Tibial nerve (tissue), 4 donors: ENCODE measurements around the gene RGS16. TPM values are rescaled to one million over a fixed set of nuclear protein-coding genes. Genes with fewer than 3 reads are reported as not detected.

Source experiments
- DNase-seq, 2 donors: peaks; one replicate each; pipeline ENCODE4 v3.0.0-alpha.2; 2019; ENCODE audit warnings: low spot score in 2 of 2
- H3K27ac ChIP-seq, 4 donors: fragments of 200-600 bp; sonication (generic) in 3 of 4; one replicate each; pipeline ENCODE4 v1.5.1; 2017 to 2019; ENCODE audit warnings: mild to moderate bottlenecking in 1 of 4
- H3K27me3 ChIP-seq, 2 donors: fragments of 200-600 bp; sonication (generic) in 1 of 2; one replicate each; pipeline versions ENCODE4 v1.5.1 to v1.6.0; 2017 to 2019
- H3K36me3 ChIP-seq, 3 donors: fragments of 200-600 bp; sonication (generic); one replicate each; pipeline ENCODE4 v1.5.1; 2018 to 2019
- H3K4me1 ChIP-seq, 4 donors: fragments of 200-600 bp; sonication (generic) in 3 of 4; one replicate each; pipeline ENCODE4 v1.5.1; 2017 to 2019
- H3K4me3 ChIP-seq, 4 donors: fragments of 200-600 bp; sonication (generic) in 3 of 4; one replicate each; pipeline ENCODE4 v1.5.1; 2017 to 2019; ENCODE audit warnings: mild to moderate bottlenecking in 1 of 4, moderate library complexity in 1 of 4
- H3K9me3 ChIP-seq, 4 donors: fragments of 200-600 bp; sonication (generic) in 3 of 4; one replicate each; pipeline ENCODE4 v1.5.1; 2017 to 2019
- EP300 ChIP-seq, 2 donors: sonication (generic); formaldehyde crosslinking; IDR thresholded peaks; one replicate each; pipeline ENCODE4 v1.6.1; 2017; ENCODE audit warnings: antibody characterized with exemption in 2 of 2, mild to moderate bottlenecking in 1 of 2
- POLR2A ChIP-seq, 2 donors: fragments of 450-650 bp; IDR thresholded peaks; one replicate each; pipeline ENCODE4 v1.6.1; 2017; ENCODE audit warnings: antibody characterized with exemption in 2 of 2, mild to moderate bottlenecking in 2 of 2, moderate library complexity in 2 of 2
- WGBS, 2 donors: methylation state at CpG; one replicate each; pipeline ENCODE4 v1.1.5; 2018; 5-methylcytosine and 5-hydroxymethylcytosine counted together
- total RNA-seq, 4 donors: library from RNA; depleted of rRNA; stranded (reverse); fragments of >200 nt; gene quantifications; one replicate each; pipeline ENCODE4 v1.1.0, GENCODE V29; 2016
- TF ChIP-seq, protein P1 (sequence below), 5 experiments: fragments of 200-600 bp in 3 of 5; fragments of 450-650 bp in 2 of 5; sonication (generic) in 3 of 5; IDR thresholded peaks; one replicate each; pipeline ENCODE4 v1.5.1; 2016 to 2019; ENCODE audit warnings: antibody characterized with exemption in 5 of 5, mild to moderate bottlenecking in 3 of 5, moderate library complexity in 2 of 5

Gene RGS16
- total RNA-seq, 4 donors from 2014 or later = 0.78 to 2.1 (median 1.2) TPM

DNA sequence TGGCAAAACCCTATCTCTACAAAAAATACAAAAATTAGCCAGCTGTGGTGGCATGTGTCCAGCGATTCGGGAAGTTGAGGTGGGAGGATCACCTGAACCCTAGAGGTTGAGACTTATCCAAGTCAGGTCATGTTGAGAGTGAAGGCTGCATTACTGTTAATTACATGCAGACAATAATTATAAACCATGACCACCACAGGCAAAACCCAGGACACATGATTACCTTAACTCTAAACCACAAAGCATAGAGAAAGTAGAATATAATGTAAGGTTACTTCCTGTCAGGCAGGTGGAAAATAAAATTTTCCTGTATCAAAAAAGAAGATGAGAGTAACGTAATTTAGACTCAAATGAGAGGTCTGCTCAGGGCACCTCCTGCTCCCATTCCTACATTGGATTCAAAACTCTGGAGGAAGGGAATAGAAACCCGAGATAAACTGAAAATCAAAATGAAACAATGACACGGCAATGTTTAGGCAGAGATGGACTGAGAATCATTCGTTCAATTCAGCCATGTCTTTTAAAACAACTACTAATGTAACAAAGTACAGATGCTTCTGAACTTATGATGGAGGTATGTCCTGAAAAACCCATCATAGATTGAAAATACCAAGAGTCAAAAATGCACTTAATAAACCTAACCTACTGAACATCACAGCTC lies 46.6 kb upstream of the RGS16 start:
- Histone ChIP-seq H3K27me3 (no peaks in the 10 kb centered on the region), H3K36me3 (no peaks in the 10 kb centered on the region), H3K4me1 (no peaks in the 10 kb centered on the region), H3K4me3 (no peak overlapping the region), H3K9me3 (no peaks in the 10 kb centered on the region), H3K27ac (no peak overlapping the region)
- WGBS, 2 donors = 82 to 85% methylated on average over 6 of the region's 6 CpGs
- TF ChIP-seq POLR2A (IDR thresholded peaks at IDR 0.05) (no peak), EP300 (IDR thresholded peaks at IDR 0.05) (no peak)
- TF ChIP-seq, protein P1, sequence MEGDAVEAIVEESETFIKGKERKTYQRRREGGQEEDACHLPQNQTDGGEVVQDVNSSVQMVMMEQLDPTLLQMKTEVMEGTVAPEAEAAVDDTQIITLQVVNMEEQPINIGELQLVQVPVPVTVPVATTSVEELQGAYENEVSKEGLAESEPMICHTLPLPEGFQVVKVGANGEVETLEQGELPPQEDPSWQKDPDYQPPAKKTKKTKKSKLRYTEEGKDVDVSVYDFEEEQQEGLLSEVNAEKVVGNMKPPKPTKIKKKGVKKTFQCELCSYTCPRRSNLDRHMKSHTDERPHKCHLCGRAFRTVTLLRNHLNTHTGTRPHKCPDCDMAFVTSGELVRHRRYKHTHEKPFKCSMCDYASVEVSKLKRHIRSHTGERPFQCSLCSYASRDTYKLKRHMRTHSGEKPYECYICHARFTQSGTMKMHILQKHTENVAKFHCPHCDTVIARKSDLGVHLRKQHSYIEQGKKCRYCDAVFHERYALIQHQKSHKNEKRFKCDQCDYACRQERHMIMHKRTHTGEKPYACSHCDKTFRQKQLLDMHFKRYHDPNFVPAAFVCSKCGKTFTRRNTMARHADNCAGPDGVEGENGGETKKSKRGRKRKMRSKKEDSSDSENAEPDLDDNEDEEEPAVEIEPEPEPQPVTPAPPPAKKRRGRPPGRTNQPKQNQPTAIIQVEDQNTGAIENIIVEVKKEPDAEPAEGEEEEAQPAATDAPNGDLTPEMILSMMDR (IDR thresholded peaks at IDR 0.05) = no peak
- DNase-seq = no peak

GRCh38 chr1:182649041-182649440 lies 44.9 kb upstream of the RGS16 start:
- Histone ChIP-seq H3K27me3 (no peaks in the 10 kb centered on the region), H3K9me3 (no peaks in the 10 kb centered on the region), H3K4me1 (no peaks in the 10 kb centered on the region), H3K27ac (no peak overlapping the region), H3K4me3 (no peak overlapping the region), H3K36me3 (no peaks in the 10 kb centered on the region)
- TF ChIP-seq POLR2A (IDR thresholded peaks at IDR 0.05) (no peak), EP300 (IDR thresholded peaks at IDR 0.05) (no peak)
- TF ChIP-seq, protein P1 (IDR thresholded peaks at IDR 0.05) = no peak
- 89 to 91% methylated on average over 7 of the region's 7 CpGs for WGBS, 2 donors
- DNase-seq = no peak

DNA sequence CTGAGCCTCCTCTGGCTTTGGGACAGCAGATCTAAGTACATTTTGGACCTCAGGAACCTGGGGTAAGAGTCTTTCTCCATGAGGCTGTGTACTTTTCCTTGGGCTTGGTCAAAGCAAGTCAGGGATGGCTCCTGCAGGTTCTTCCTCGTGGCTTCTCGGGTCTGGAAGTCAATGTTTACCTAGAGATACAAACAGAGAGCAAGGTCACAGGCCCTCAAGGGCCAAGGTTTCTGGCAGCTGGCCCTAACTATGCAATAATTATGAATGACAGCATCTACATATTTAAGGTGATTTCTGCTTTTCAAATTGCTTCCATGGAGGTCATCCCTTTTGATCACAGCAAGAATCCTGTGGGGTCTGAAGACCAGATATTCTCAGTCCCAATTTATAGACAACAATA lies 42.5 kb upstream of the RGS16 start:
- 39 to 45% methylated on average over 2 of the region's 2 CpGs for WGBS, 2 donors

DNA sequence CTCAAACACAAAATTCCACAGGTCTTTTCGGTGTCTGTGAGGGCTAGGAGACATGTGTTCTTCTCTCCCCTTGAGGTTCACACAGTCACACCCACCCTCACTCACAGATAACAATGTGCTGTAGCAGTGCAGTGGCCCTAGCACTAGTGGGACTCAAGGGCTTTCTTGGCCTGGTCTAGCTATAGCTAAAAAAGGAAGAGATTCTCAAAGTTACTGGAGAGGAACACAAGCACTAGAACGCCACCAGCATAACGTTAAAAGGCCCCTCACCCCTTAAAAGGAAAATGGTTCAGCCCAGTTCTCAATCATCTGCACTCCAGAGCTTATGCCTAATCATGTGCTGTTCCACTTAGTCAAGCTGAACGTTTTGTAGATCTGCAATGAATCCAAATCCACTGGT lies 40.7 kb upstream of the RGS16 start:
- TF ChIP-seq EP300 (IDR thresholded peaks at IDR 0.05) (no peak), POLR2A (IDR thresholded peaks at IDR 0.05) (no peak)
- TF ChIP-seq, protein P1 (IDR thresholded peaks at IDR 0.05) = no peak
- Histone ChIP-seq H3K4me1 (no peaks in the 10 kb centered on the region), H3K36me3 (no peaks in the 10 kb centered on the region), H3K27ac (no peak overlapping the region), H3K4me3 (no peak overlapping the region), H3K27me3 (no peaks in the 10 kb centered on the region), H3K9me3 (no peaks in the 10 kb centered on the region)
- WGBS, 2 donors = 65 to 69% methylated on average over 4 of the region's 4 CpGs
- DNase-seq = no peak

More for the DNA sequence above, 42.5 kb upstream of the RGS16 start:
- TF ChIP-seq, protein P1 (IDR thresholded peaks at IDR 0.05) = no peak
- no peak for TF ChIP-seq EP300 (IDR thresholded peaks at IDR 0.05)
- TF ChIP-seq POLR2A (IDR thresholded peaks at IDR 0.05) = no peak
- Histone ChIP-seq H3K27me3 (no peaks in the 10 kb centered on the region), H3K36me3 (no peaks in the 10 kb centered on the region), H3K27ac (no peak overlapping the region), H3K4me1 (no peaks in the 10 kb centered on the region), H3K9me3 (no peaks in the 10 kb centered on the region), H3K4me3 (no peak overlapping the region)
- DNase-seq = no peak

- no peaks in the 10 kb centered on the region for H3K9me3 ChIP-seq
- no peaks in the 10 kb centered on the region for H3K4me1 ChIP-seq
- H3K27ac ChIP-seq = no peak overlapping the region
- WGBS, 2 donors = 88 to 92% methylated on average over 3 of the region's 3 CpGs
- no peak for DNase-seq
- H3K4me3 ChIP-seq = no peak overlapping the region
- H3K36me3 ChIP-seq = no peaks in the 10 kb centered on the region
- TF ChIP-seq, protein P1 (IDR thresholded peaks at IDR 0.05) = no peak
- no peaks in the 10 kb centered on the region for H3K27me3 ChIP-seq
Measured at GRCh38 chr1:182643699-182644098, 39.5 kb upstream of the RGS16 start.
